ENCODE results near the gene LARGE1.

Gene LARGE1

DNA sequence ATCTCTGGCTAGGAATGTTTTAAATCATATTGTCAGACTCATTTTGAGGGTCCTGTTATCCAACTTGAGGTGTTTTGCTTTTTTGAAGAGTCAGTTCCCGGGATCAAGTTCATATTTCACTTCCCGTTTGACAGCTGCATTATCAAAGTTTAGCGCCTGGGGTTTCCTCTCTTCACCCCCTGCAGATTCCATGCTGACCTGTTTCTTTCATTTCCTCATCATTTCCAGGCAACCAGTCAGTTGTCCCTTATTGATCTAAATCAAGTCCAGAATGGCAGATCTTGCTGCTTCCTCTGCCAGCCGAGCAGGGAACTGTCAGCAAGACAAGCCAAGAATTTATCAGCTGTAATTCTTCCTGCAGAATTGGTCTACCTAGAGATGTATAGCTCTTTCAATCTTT is 664.5 kb downstream of the LARGE1 start:
- TF ChIP-seq ZFX (IDR thresholded peaks at IDR 0.05; ENCODE audit: borderline replicate concordance): no peak
- TF ChIP-seq, protein P1, sequence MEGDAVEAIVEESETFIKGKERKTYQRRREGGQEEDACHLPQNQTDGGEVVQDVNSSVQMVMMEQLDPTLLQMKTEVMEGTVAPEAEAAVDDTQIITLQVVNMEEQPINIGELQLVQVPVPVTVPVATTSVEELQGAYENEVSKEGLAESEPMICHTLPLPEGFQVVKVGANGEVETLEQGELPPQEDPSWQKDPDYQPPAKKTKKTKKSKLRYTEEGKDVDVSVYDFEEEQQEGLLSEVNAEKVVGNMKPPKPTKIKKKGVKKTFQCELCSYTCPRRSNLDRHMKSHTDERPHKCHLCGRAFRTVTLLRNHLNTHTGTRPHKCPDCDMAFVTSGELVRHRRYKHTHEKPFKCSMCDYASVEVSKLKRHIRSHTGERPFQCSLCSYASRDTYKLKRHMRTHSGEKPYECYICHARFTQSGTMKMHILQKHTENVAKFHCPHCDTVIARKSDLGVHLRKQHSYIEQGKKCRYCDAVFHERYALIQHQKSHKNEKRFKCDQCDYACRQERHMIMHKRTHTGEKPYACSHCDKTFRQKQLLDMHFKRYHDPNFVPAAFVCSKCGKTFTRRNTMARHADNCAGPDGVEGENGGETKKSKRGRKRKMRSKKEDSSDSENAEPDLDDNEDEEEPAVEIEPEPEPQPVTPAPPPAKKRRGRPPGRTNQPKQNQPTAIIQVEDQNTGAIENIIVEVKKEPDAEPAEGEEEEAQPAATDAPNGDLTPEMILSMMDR (IDR thresholded peaks at IDR 0.05): no peak
- no peak overlapping the region for H3K27ac ChIP-seq

DNA sequence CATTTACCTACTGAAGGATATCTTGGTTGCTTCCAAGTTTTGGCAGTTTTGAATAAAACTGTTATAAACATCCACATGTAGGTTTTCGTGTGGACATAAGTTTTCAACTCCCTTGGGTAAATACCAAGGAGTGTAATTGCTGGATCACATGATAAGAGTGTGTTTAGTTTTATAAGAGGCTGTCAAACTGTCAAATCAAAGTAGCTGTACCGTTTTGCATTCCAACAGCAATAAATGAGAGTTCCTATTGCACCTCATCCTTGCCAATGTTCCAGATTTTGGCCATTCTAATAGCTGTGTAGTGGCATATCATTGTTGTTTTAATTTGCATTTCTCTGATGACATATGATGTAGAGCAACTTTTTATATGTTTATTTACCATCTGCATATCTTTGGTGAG is 671.3 kb downstream of the LARGE1 start:
- no peak for TF ChIP-seq ZFX (IDR thresholded peaks at IDR 0.05; ENCODE audit: borderline replicate concordance)
- TF ChIP-seq, protein P1 (IDR thresholded peaks at IDR 0.05): no peak
- H3K27ac ChIP-seq: no peak overlapping the region

DNA sequence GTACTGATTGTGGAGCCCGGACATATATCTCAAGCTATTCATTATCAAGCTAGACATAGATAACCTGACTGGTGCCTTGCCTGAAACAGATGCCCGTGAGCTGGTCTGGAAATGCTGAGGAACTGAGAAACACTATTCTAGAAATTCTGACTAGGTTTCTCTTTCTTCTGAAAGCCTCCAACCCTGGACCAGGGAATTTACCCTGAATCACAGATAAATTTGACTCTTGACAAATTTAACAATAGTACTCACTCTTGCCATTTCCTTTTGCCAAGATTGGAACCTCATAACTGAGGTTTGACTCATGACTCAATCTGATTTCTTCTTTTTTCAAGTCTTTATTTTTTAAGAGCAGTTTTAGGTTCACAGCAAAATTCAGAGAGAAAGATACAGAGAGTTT is 672.5 kb downstream of the LARGE1 start:
- TF ChIP-seq, protein P1 (IDR thresholded peaks at IDR 0.05): no peak
- TF ChIP-seq ZFX (IDR thresholded peaks at IDR 0.05; ENCODE audit: borderline replicate concordance): no peak
- H3K27ac ChIP-seq: no peak overlapping the region

DNA sequence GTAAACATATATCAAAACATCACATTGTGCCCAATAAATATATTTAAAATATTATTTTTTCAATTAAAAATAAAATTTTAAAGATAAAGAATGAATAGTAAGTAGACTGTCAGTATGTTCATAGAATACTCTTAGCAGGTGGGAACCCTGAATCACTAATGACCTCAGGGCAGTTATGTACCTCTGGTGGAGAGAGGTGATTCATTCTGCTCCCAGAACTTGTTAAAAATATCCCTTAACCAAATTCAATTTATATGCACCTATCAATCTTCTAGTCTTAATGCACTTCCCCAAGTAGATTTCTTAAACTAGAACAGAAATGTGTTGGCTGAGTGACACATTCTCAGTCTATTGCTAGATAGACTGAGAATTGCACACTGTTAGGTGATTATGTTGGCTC is 678.2 kb downstream of the LARGE1 start:
- no peak overlapping the region for H3K27ac ChIP-seq
- TF ChIP-seq, protein P1 (IDR thresholded peaks at IDR 0.05): no peak

DNA sequence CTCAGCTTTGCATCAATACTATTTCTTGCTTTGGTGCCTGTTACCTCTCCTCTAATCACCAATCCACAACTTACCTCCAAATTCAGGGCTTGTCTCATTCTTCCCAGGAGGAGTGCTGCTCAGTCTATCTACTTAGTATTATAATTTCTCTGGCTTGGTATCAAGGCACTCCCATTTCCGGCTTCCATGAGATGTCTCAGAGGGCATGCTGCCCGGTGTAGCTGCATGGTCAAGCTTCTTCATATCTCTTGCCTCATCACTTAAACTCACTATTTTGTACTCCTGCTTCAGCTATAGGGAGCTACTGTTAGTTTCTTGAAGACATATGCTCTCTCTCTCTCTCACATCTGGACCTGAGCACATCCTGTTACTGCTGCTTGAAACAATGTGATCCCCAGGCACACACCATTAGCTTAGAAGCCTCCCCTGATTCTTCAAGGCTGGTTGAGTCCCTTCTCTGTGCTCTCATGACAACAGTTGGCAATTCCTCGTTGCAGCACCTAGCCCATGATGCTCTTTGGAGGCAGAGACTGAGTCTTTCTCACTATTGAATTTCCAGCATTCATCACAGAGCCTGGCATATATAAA is 679.3 kb downstream of the LARGE1 start:
- TF ChIP-seq, protein P1 (IDR thresholded peaks at IDR 0.05): no peak
- TF ChIP-seq ZFX (IDR thresholded peaks at IDR 0.05; ENCODE audit: borderline replicate concordance): no peak
- no peak overlapping the region for H3K27ac ChIP-seq

DNA sequence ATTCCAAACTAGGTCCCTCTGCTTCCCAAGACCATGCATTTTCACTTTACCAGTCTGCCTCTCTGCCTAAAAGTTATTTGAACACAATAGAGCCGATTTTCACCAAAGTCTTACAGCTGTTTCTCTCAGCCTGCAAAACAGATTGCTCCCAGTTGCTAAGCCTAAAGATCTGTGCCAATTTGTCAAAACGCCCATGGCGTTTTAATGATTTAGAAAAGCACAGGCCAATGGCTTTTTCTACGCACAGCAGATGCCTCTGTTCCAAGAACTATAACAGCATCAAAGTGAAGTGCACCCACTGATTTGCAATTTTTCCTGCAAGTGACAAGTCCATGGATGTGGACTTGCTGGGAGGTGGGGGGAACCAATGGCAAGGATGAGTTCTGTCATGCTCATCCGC is 688.2 kb downstream of the LARGE1 start:
- TF ChIP-seq ZFX (IDR thresholded peaks at IDR 0.05; ENCODE audit: borderline replicate concordance): no peak
- TF ChIP-seq, protein P1 (IDR thresholded peaks at IDR 0.05): no peak
- H3K27ac ChIP-seq: no peak overlapping the region

DNA sequence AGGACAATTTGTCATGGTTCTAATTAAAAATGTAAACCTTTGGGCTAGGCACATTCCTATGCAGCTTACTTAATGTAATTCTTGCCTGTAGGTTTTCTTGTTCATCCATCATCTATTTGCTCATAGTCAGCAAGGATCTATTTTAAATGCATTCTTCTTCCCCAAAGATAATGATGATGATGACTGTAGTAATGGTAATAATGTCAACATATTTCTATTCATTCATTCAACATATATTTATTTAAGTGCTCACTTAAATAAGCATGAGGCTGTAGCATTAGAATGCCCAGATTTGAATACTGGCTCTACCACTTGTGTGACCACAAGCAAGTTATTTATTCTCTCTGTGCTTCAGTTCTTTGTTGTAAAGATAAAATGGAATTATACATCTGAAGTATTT is 692.5 kb downstream of the LARGE1 start:
- TF ChIP-seq, protein P1 (IDR thresholded peaks at IDR 0.05): no peak
- TF ChIP-seq ZFX (IDR thresholded peaks at IDR 0.05; ENCODE audit: borderline replicate concordance): no peak
- no peak overlapping the region for H3K27ac ChIP-seq
